ENCODE data around the gene SUSD6. TPM values are rescaled to one million over a fixed set of nuclear protein-coding genes. Genes with fewer than 3 reads are reported as not detected.
A peak's percentile ranks its signal among the peaks of the same experiment; 100 is the strongest.

Gene SUSD6
- total and polyA plus RNA-seq, 9 of the 15 experiments (the other 6 are each of a cell fraction or from before 2014, with no cell fraction given): 2.9 to 20.7 (median 5.6) TPM

GRCh38 chr14:69591317-69591716 lies 20.1 kb upstream of the SUSD6 start:
- Histone ChIP-seq H4K20me1 (replicated peaks; ENCODE audit: control insufficient read depth, insufficient read depth, low read length) (no peaks in the 10 kb centered on the region), H3K36me3 (ENCODE audit: control insufficient read depth, insufficient read depth, low read length) (no peaks in the 10 kb centered on the region), H2AFZ (ENCODE audit: low read depth, low read length) (peak overlapping the region; percentile 55), H3K4me2 (ENCODE audit: insufficient read depth, low read length) (no peak overlapping the region), H3K4me3 (no peak overlapping the region), H3K27me3 (ENCODE audit: control insufficient read depth in 2 of 2, insufficient read depth in 2 of 2, low read length in 2 of 2) (no peaks in the 10 kb centered on the region), H3K79me2 (ENCODE audit: control insufficient read depth, insufficient read depth, low read length) (no peaks in the 10 kb centered on the region), H3K9ac (ENCODE audit: insufficient read depth in 1 of 2, low read depth in 2 of 2, low read length in 2 of 2) (no peak overlapping the region), H3K9me1 (ENCODE audit: control insufficient read depth, insufficient read depth, low read length) (no peaks in the 10 kb centered on the region), H3K9me3 (replicated peaks; ENCODE audit: control insufficient read depth, insufficient read depth, low read depth, low read length) (no peaks in the 10 kb centered on the region), H3K27ac (ENCODE audit: extremely low read depth, low read depth, low read length) (no peak overlapping the region), H3K4me1 (replicated peaks in 1 of 2; ENCODE audit: control insufficient read depth in 2 of 2, insufficient read depth in 2 of 2, low read length in 2 of 2) (peaks cover 0 to 2% of the 10 kb centered on the region in 2 experiments; a peak in 2 of 5 replicates)
- FAIRE-seq (no peak), DNase-seq (ENCODE audit: extremely low read depth in 1 of 4, low spot score in 3 of 4) (no peak), ATAC-seq (peak; percentile 43)
- 29% methylated on average over 2 of the region's 2 CpGs for WGBS (ENCODE audit: insufficient coverage, low coverage, missing lambda C conversion rate)
- ChIA-PET POLR2A (interaction anchor here (1.4 kb wide), 1 partner anchor 54 kb away, joined by 3 read pairs; no protein-coding TSS in a partner anchor), CTCF (ENCODE audit: low intra/inter-chr PET ratio) (interaction anchor here (0.7 kb wide), 1 partner anchor 79 kb away, joined by 4 read pairs; no protein-coding TSS in a partner anchor)
- no TSS peak for BruUV-seq (replicated peaks)
- in situ Hi-C loops (cut with MboI): no loop called here
- intact Hi-C loops (cut with micrococcal nuclease): no loop called here
- TF ChIP-seq RNF2 (IDR thresholded peaks at IDR 0.05): no peak
- TF ChIP-seq JUND (IDR thresholded peaks at IDR 0.05; ENCODE audit: borderline replicate concordance, low read depth, low read length): no peak
- no peak for TF ChIP-seq JUND (tag; IDR thresholded peaks at IDR 0.05; ENCODE audit: borderline replicate concordance, low read depth, low read length)
- TF ChIP-seq ZFPM2 (CRISPR knock-in tag; IDR thresholded peaks at IDR 0.05): no peak
- no peak for TF ChIP-seq ARHGAP35 (IDR thresholded peaks at IDR 0.05; ENCODE audit: partially characterized antibody)
- TF ChIP-seq GABPA (tag; conservative IDR thresholded peaks at IDR 0.05; ENCODE audit: low read depth): no peak
- no peak for TF ChIP-seq NELFE (IDR thresholded peaks at IDR 0.05; ENCODE audit: insufficient read depth, insufficient read length)
- TF ChIP-seq NR3C1 (CRISPR knock-in tag; IDR thresholded peaks at IDR 0.05): no peak
- TF ChIP-seq TCF3 (CRISPR knock-in tag; IDR thresholded peaks at IDR 0.05): no peak
- TF ChIP-seq CHAMP1 (IDR thresholded peaks at IDR 0.05): no peak
- TF ChIP-seq ZNF311 (CRISPR knock-in tag; IDR thresholded peaks at IDR 0.05): no peak
- TF ChIP-seq ZFX (CRISPR knock-in tag; IDR thresholded peaks at IDR 0.05): no peak
- no peak for TF ChIP-seq ZNF444 (CRISPR knock-in tag; IDR thresholded peaks at IDR 0.05)
- TF ChIP-seq TBP (optimal IDR thresholded peaks at IDR 0.05; ENCODE audit: low read depth, low read length): no peak
- no peak for TF ChIP-seq TCF7L2 (IDR thresholded peaks at IDR 0.05; ENCODE audit: low read depth, low read length)
- no peak for TF ChIP-seq BMI1 (IDR thresholded peaks at IDR 0.05; ENCODE audit: low read length)
- TF ChIP-seq POLR3A (IDR thresholded peaks at IDR 0.05; ENCODE audit: borderline replicate concordance, extremely low read depth, insufficient read depth, insufficient read length): no peak
- TF ChIP-seq JUNB (CRISPR knock-in tag; conservative IDR thresholded peaks at IDR 0.05): no peak
- TF ChIP-seq KLF1 (tag; IDR thresholded peaks at IDR 0.05): no peak
- no peak for TF ChIP-seq POLR2H (tag; IDR thresholded peaks at IDR 0.05; ENCODE audit: low read depth)
